HG03521 (cell line): ENCODE measurements around the gene VEPH1.

Experiments used
- ATAC-seq: cut with Tn5 transposase; IDR thresholded peaks from one replicate; pipeline ENCODE4 v1.9.1; 2021; ENCODE audit warnings: mild to moderate bottlenecking, moderate library complexity; ENCODE audit not compliant: unreplicated experiment

VEPH1 gene

DNA sequence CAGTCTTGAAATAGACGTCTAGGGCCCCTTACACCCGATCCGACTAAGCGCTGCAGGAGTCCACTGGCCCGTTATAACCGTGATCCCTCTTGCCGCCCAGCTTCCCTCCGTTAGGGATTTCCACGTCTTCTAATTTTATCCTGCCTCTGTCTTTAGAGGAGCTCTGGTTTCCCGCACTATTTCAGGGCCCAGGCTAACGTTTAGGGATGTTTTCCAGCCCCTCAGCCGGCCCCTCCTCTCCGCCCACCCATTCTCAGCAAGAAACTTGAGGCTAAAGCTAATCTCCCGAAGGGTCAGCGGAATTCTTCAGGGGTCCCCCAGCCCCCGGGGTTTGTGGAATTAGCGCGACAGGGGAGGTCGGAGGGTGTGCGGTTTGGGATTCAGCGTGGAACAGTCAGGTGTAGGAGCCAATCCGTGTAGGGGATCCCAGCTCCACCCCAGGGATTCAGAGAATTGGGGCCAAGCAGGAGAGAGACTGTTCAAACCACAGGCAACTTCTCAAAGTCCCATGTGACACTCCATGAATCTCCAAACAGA is 65.0 kb downstream of the VEPH1 start:
- ATAC-seq, result no peak

DNA sequence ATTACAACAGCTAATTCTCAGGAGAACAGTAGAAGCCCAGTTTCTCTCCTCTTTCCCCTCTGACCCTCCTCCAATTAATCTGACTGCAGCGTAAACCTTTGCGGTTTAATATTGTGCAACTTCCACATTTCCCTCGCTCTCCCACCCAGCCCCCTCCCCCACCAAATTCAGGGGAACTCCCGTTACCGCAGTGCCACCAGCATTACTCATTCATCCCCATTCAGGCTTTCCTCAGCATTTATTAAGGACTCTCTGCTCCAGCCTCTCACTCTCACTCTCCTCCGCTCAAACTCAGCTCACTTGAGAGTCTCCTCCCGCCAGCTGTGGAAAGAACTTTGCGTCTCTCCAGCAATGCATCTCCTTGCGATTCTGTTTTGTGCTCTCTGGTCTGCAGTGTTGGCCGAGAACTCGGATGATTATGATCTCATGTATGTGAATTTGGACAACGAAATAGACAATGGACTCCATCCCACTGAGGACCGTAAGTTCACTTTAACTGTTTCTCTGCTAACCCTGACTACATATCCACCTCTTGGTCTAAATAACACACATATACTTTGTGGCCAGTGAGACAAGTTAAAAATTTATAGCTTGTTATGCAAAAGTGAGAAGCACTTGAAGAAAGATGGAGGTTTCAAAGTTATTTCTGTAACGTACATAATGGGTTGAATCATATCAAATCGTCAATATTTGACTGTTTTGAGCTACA is 66.5 kb downstream of the VEPH1 start, which contains the start of gene PTX3:
Gene PTX3, plus strand, starts transcription at position 268 of the 709 bp plus-strand sequence. Its CDS starts 84 bp downstream, at position 352.
- ATAC-seq, result no peak

DNA sequence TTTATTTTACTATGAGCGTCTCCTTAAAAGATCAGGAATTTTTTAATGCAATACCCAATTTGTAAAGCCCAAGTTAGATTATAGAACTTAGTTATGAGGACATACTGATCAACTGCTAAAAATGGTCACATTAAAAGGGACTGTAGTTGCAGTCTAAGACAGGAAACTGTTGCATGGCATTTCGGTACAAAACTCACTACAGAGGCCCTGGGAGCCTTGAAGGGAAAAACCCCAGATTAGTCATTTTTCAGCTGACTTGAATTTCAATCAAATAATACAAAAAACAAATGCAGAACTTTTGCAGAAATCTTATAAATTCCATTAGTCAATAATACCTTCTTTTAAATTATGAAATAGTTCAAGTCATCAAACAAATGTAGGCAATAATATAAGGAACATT is 73.5 kb downstream of the VEPH1 start:
- ATAC-seq, result no peak

DNA sequence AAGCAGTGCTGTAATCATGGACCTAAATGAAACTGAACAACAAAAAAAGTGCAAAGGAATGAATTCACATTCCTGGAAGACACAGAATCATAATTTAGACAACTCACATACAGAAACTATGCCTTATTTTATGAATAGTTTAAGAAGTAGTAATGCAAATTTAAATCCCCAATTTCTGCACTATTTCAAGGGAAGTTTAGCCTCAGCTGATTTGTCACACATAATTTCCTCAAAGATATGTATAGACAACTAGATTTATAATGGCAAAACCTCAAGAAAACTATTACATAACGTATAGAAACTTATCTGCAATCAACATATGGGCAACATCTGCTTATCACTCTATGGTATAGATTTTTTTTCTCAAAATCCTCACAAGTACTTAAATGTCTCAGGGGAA is 74.4 kb downstream of the VEPH1 start:
- no peak for ATAC-seq

DNA sequence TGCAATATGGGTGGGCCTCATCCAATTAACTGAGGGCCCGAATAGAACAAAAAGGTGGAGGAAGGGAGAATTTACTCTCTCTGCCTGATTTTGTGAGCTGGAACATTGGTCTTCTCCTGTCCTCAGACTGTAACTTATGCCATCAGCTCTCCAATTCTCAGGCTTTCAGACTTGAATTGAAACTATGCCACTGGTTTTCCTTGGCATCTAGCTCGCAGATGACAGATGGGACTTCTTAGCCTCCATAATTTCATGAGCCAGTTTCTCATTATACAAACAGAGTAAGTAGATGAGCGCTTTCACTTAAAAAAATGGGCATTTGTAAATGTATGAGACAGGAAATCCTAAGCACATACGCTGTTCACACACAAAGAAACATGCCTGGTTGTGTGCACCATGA is 75.3 kb downstream of the VEPH1 start:
- ATAC-seq, result no peak

DNA sequence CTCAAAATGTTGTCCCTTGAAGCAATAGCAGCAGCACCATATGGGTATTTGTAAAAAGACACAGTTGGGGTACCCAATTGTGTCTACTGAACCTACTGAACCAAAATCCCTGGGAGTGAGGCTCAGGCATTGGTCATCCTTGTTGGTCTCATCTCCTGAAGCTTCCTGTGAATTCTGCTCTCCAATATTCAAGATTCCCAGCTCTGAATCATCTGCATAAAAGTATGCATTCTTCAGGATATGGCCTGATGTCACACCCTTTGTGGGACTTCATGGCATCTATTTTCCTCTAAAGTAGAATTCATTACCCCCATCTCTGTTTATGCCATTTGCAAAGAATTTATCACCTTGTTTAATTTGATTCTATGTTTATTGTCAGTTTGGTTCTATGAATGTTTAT is 79.9 kb downstream of the VEPH1 start:
- ATAC-seq, result no peak

DNA sequence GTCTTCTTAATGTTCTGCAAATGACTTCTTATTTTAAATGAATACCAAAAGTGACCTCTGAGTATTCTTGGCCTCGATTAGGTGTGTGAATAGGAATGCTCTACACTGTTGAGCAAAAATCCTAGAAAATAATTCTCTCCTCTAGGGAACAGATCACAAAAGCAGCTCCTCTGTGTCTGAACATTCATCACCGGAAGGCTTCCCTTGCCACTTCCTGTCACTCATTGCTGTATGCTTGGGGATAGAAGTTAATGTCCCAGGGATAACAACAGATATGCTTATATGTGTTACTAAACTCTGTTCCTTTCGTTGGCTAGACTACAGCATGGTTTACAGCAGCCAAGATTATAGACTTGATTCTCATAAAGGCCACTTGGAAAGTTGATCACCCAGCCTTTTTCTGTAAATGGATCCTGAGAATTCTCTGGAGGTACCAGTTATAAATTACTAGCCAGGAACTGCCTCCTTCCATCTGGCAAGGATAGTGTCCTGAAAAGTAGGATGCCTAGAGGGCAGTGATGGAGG is 82.5 kb downstream of the VEPH1 start:
- ATAC-seq, result no peak

DNA sequence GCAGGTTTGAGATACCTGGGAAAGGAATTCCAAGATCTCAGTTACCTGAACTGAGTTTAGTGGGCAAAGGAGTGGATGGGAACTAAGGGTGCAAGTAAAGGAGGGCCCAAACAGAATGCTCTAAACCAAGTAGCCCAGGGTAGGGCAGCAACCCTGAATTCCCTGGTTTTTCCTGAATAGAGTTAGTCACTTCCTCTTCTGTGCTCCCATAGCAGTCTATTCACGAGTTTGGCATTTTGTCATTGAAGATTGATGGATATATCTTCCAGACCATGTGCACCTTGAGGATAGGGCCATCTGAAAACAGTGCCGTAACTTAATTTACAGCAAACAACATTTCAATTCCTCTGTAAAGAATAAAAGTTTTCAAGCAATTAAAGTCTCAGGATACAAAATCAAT is 85.1 kb downstream of the VEPH1 start:
- ATAC-seq, result no peak

DNA sequence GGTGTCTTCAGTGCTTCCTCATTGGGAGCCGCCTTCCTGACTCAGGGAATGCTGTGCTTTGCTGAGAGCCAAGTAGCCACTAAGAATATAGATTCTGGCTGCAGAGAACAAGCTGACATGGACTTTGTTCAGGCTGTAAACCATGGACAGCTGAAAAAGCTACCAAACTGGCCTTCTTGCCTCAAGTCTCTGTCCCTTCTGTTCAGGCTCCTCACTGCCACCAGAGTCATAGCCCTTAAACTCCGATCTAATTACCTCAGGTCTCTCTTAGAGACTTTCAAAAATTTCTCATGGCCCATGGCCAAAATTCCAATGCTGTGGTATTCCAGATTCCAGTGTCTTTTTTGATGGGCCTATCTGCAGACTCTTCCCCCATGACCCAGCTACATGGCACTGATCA is 86.0 kb downstream of the VEPH1 start:
- ATAC-seq, result no peak

DNA sequence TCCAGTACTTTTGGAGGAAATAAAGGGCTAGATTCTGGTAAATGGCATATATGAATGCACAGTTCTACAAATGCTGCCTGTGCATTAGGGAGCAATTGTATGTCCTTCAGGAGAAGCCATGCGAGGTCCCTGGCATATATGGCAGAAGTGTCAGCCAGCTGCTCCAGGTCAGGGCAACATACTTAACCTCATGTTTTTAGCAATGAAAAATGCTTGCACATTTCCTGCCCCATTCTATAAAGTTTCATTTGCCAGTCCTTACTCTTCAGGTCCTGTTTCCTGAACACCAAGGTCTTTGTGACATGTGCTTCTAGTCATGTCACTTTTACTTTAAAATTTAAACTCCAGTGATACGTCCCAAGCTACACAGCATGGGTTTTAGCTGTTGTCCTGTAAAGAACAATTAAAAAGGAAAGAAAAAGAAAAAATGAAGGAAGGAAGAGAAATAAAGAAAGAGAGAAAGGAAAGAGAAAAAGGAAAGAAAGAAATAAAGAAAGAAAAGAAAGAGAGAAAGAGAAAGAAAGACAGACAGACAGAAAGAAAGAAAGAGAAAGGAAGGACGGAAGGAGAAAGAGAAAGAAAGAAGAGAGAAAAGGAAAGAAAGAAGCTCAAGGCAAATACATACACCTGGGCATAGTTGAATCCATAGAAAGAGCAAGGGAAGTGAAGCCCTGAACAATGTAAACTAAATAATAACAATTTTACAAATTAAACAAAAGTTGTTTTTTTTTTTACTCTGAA is 86.7 kb downstream of the VEPH1 start:
- ATAC-seq, result no peak

DNA sequence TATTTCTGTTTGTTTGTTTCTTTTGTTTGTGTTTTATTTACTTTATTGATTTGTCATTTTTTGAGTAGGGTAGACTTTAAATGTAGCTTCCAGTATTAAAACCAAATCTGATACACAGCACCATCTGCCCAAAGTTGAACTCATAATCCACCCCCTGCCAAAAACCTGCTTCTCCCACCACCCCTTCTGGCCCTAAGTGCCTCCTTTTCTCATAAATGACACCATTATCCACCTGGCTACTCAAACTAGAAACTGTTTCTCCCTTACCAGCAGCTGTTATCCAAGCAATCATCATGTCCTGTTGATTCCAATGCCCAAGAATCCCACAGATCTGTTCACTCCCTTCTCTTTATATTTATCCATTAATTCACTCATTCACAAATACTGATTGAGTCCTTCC is 88.4 kb downstream of the VEPH1 start:
- ATAC-seq, result no peak

DNA sequence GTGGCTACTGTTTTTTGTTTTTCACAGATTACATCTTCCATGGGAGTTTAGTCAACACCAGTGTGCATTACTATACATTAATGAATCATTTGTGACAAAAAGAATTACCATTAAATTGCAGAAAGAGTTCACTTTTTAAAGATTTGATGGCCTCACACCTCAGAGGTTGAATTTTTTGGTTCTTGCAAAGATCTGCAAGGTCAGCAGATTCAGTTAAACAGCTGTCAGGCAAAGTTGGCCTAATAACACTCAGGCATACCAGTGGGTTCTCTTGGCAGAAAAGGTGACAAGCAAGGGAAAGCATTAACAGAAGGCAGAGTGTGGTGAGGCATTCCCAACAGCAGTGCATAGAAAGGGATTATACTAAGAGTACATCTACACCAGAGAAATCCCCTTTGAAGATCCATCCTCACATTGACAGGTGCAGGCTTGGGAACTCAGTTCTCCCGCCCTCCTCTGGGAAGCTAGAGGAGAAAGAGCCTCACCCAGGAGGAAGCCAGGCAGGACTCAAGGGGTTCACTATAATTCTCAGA is 90.8 kb downstream of the VEPH1 start:
- ATAC-seq, result no peak

DNA sequence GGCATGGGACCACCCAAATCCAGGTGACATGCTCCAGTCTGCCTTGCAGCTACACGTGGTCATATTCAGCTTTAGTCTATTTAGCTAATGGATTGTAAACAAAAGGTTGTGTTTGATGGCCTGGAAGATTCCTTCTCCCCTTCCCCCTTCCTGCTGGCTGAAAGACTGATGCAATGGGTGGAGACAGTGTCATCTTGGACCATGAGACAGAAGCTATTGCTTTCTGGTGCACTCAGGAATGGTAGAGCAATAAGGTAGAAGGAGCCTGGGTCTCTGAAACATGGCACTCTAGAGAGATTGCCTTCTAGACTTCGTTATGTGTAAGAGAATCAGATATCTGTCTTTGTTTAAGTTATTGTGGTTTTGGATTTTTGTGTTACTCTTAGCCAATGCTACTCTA is 92.3 kb downstream of the VEPH1 start:
- ATAC-seq, result no peak

DNA sequence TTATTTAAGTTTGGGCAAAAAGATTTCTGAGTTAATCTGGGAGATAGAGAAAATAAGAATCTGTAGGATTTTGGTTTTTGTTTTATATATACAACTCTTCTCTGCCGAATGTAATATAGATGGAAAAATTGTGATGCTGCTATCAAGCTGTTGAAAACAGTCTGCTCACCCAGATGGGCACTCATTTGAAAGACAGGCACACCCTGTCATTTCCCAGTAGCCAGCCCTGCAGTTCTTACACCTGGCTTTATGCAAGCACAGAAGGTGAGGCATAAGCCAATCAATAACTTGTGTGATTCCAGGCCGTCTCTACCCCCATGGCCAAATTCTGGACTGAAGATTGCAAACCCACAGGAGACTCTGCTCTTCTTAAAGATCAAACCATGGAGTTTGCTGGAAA is 93.7 kb downstream of the VEPH1 start:
- no peak for ATAC-seq

DNA sequence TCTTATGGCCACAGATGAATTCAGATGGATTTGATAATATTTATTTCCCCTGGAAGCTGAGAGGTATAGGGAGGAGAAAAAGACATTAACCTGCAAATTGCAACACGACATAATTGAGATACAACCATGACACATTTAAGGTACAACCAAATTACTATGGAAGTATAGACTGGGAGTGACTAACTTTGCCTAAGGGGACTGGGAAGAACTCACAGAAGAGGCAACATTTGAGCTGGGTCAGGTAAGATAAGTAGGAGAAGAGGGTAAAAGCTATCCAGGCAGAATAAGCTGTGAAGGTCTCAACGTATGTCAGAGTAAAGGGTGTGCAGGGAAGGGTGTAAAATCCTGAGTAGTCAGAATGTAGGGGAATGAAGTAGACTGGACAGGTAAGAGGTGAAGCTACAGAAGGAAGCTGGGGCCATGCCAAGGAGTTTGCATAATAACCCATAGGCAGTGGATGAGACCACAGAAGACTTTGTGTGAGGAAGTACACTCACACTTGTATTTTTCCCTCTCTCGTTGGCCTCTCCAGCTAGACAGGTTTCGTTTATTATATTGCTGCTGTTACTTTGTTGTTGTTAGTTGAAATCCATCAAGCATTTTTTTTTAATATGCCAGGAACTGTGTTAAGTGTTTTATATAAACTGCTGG is 94.6 kb downstream of the VEPH1 start:
- no peak for ATAC-seq

DNA sequence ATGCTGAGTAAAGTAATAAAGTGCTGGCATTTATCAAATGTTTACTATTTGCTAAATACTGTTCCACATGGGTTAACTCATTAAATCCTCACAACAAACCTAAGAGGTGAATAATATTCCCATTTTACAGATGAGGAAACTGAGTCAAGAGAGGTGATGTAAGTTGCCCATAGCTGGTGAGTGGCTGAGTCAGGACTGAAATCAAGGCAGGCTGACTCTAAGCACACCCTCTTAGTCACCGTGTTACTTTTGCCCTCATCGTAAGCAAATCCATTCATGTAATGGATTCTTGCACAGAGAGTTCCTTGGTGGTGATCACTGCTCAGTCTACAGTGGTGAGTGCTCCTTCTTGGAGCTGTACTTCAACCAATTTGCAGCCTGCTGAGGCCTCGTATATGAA is 95.4 kb downstream of the VEPH1 start:
- ATAC-seq, result no peak

DNA sequence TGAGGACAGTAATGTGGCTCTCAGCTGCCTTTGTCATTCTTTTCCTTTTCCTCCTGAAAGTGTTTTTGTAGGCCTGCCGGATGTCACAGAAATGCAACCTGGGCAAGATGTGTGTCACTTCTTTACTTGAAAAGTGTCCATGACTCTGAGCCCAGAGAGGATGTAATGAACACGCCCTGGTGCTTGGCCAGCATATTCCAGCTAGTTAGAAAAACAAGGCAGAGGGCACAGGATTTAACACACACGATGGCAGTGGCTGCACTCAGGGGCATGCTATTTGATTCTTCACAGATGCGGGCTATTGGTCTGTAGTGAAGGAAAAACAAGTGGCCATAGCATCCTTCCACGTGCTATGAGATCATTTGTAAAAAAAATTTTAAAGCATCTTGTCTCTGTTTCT is 96.8 kb downstream of the VEPH1 start:
- ATAC-seq, result no peak

DNA sequence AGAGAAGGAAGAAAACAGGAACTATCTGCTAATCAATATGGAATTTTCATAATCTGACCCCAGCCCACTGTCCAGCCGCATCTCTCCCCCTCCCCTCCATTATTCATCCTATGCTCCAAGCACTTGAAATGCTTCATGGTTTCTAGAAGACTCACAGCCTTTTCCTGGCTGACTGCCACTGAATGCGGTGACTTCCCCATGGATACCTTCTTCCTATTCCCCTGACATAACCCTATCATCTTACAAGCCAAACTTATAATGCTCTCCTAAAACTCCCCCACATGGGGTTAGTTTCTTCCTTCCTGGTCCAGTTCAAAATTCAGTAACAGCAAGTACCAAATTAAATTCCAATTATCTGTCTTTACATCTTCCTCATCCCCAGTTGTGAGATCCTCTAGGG is 97.8 kb downstream of the VEPH1 start:
- ATAC-seq, result no peak

DNA sequence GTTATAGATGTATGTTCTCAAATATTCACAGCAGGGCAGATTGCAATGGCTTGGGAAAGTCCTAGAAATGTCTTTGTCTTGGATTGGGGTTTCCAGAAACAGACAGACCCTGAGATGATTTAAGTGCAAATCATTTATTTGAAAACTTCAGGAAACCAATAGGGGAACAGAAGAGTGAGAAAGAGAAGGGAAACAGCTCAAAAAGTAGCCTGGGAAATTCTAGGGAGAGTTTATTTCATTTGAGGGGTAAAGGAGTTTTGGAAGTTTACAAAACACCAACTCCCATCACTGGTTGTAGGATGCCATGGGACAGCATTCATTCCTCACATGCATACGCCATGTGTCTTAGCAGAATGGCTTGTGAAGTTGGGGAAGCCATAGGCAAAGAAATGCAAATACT is 98.8 kb downstream of the VEPH1 start:
- no peak for ATAC-seq

DNA sequence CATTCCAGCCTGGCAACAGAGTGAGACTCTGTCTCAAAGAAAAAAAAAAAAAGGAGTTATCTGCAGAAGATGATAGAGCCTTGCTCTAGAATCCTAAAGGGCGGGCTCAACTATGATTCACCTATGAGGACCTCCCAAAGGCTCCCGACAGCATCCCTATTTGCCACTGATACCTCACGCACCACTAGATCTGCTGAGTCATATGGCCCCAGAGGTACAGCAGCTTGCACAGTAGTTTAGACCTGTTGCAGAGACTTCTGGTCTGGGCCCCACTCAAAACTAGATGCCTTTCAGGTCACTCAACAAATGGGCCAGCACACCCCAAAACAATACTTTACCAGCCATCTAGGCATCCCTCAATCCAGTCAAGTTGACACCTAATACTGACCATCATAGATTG is 104.6 kb downstream of the VEPH1 start:
- ATAC-seq, result no peak

DNA sequence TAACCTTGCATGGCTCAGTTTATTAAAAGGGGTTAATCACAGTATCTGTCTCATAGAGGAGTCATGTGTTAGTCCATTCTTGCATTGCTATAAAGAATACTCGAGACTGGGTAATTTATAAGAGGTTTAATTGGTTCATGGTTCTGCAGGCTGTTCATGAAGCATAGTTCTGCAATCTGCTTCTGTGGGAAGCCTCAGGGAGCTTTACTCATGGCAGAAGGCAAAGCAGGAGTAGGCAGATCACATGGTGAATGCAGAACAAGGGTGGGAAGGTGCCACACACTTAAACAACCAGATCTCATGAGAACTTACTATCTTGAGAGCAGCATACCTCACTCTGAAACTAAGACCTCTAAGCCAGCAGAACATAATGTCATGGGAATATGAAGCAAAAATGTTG is 108.8 kb downstream of the VEPH1 start:
- ATAC-seq, result no peak
